HK-2 (cell line): Measurements from ENCODE around the gene DEFB131A.
"Not testable (repeated sequence)": the region's sequence is repeated elsewhere in the genome, so short reads cannot be mapped to it uniquely, and the experiment has no call there.

ENCODE experiments used
- DNase-seq: peaks from one replicate; pipeline ENCODE4 v3.0.0-alpha.2; 2018; ENCODE audit not compliant: unreplicated experiment

Gene DEFB131A

DNA sequence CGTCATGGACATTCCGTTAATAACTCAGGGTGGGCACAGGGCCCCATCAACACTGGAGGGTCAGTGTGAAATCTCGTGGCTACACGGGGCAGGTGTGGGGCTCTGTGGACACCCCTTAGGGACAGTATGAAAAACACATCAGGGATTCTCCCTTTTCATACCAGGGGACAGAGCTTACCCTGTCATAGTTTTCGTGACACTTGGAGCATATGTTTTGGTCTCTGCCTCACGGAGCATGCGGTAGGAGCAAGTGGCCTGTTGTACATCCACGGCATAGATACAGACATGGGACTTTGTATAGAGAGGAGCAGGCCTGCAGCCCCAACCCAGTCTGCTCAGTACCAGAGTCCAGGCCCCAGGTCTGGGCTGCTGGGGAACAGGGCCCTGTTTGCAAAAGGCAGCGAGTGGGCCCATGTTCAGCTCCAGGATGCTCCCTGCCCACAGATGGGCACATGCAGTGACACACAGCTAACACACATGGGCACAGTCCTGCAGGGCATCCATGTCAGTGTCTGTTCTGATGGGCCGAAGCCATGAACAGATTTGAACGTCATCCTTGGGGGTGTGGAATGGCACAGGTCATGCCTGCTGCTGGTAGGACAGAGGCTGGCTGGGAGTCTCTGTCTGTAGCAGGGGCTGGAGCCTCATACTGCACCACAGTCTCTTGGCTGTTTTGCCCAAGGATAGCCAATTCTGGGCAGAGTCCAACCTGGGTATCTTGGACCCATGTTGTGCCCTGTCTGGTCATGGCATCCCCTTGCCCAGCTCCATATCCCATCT lies 50.2 kb downstream of the DEFB131A start:
- not testable (repeated sequence) for DNase-seq

DNA sequence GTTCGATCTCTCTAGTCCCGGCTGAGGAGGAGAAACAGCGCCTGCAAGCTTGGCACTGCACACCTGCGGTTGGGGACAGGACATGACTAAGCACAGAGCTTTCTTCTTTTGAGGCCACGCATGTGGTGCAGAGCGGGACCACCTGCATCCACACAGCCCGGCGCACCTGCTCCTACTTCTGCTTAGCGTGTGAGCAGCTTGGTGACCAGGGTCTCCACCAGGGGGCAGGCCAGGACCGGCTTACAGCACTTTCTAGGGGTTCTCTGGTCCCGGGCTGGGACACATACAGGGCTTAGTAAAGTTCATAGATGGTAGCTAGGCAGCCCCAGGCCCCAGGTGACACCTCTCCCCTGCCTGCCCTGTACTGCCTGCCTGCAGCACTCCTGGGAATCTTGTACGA lies 51.2 kb downstream of the DEFB131A start:
- DNase-seq: peak; percentile 69

DNA sequence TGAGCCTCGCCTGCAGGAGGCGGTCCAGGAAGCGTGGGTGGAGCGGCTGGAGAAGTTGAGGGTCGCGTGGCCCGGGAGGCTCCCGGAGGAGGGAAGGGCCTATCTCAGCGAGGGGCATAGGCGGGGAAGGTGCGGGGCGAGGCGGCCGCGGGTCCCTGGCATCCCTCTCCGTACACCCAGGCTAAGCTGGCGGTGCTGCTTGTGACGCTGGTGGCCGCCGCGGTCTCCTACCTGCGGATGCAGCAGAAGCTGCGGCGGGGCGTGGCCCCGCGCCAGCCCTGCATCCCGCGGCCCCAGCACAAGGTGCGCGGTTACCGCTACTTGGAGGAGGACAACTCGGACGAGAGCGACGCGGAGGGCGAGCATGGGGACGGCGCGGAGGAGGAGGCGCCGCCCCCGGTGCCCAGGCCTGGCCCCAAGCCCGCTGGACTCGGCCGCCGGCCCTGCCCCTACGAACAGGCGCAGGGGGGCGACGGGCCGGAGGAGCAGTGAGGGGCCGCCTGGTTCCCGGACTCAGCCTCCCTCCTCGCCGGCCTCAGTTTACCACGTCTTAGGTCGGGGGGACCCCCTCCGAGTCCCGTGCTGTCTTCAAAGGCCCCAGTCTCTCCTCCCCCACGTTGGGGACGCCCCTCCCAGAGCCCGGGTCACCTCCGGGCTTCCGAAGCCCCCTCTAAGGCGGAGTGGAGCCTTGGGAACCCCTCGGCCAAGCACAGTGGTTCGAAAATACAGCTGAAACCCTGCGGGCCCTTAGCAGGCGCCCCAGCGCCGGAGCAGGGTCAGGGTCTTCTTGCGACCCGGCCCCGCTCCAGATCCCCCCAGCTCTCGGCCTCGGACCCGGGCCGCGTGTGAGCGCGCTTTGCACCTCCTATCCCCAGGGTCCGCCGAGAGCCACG lies 53.6 kb downstream of the DEFB131A start:
- not testable (repeated sequence) for DNase-seq

- not testable (repeated sequence) for DNase-seq
Observed at GRCh38 chr4:9498468-9499040, 54.3 kb downstream of the DEFB131A start.

- DNase-seq: not testable (repeated sequence)
Observed at GRCh38 chr4:9499974-9500487, 55.8 kb downstream of the DEFB131A start.
